Measurements from ENCODE around the gene HS6ST3.
"Not testable (repeated sequence)": the region's sequence is repeated elsewhere in the genome, so short reads cannot be mapped to it uniquely, and the experiment has no call there.

The HS6ST3 gene

GRCh38 chr13:96431044-96431581 is 341.2 kb downstream of the HS6ST3 start:
- DNase-seq (ENCODE audit: low spot score) = no peak

DNA sequence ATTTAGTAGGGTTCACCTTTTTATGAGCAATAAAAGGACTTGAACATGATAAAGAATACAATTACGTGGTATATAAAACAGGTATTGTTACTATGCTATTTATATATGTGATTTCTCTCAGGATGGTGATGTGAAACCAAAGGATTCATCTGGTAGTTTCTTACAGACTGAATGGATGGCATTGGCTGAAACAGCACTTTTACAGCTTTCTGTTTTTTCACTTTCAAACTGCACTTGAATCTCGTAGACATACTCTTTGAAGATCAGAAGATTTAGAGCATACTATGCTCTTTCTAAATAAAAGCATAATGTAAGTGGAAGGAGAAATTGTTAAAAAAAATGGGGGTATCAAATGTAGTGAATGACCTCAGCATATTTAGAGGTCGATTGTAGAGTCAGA is 354.8 kb downstream of the HS6ST3 start:
- no peak for DNase-seq (ENCODE audit: low spot score)

- DNase-seq (ENCODE audit: low spot score) = no peak
Measured at GRCh38 chr13:96449920-96450319, 360.0 kb downstream of the HS6ST3 start.

GRCh38 chr13:96450326-96451020 is 360.6 kb downstream of the HS6ST3 start:
- DNase-seq (ENCODE audit: low spot score) = no peak

DNA sequence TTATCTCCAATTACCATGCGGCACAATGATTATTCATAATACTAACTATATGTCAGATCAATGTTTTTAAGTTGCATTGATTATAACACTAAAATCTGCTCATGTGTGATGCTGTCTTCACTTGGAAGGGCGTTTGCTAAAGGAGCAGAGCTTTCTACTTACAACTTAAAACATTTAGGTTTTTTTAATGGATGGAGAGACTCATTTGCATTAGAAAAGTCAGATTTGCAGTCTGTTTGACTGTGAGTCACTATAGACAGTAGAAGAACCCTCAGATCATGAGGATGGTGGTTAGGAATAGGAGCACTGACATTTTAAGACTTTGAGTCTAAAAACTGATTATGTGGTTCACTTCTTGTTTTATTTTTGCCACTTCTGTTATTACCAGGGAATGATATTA is 364.6 kb downstream of the HS6ST3 start:
- no peak for DNase-seq (ENCODE audit: low spot score)

DNA sequence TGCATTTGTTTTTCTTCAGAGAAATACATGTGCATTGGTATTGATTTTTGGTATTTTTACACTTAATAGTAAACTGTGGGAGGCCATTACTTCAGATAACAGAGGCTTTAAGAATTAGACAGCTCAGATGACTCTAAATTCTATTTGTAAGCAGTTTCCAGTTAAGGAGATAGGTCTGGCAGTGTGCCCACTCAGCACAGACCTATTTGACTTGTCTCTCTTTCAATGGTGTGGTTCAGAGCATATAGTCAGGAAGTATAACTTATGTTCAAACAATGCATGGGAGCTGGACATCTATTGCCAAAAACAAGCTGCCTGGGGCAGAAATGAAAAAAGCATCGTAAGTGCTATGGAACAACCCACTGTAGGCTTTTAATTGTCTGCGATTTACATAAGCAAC is 370.7 kb downstream of the HS6ST3 start:
- DNase-seq (ENCODE audit: low spot score) = no peak

- DNase-seq (ENCODE audit: low spot score) = no peak
Measured at GRCh38 chr13:96473526-96474180, 383.7 kb downstream of the HS6ST3 start.

- no peak for DNase-seq (ENCODE audit: low spot score)
Measured at GRCh38 chr13:96474181-96474557, 384.3 kb downstream of the HS6ST3 start.

- no peak for DNase-seq (ENCODE audit: low spot score)
Measured at GRCh38 chr13:96475103-96475502, 385.2 kb downstream of the HS6ST3 start.

GRCh38 chr13:96481482-96481881 is 391.6 kb downstream of the HS6ST3 start:
- no peak for DNase-seq (ENCODE audit: low spot score)

- no peak for DNase-seq (ENCODE audit: low spot score)
Measured at GRCh38 chr13:96490496-96490989, 400.6 kb downstream of the HS6ST3 start.

DNA sequence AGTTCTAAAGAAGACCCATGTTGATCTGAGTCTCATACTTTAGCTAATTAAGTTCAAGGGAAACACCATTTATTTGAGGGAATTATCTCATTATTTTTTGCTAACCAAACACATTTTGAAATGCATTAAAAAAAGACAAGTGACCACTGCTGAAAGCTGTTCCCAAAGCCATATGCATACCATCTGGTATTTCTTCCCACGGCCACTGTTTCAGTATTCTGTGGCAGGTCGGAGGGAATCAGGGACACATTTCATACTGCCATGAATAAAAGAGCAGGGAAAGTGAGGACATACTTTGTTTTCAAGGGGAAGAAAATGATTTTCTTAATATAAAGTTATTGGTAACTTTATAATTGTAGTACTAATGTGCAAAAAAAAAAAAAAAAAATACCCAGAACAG is 401.2 kb downstream of the HS6ST3 start:
- no peak for DNase-seq (ENCODE audit: low spot score)

DNA sequence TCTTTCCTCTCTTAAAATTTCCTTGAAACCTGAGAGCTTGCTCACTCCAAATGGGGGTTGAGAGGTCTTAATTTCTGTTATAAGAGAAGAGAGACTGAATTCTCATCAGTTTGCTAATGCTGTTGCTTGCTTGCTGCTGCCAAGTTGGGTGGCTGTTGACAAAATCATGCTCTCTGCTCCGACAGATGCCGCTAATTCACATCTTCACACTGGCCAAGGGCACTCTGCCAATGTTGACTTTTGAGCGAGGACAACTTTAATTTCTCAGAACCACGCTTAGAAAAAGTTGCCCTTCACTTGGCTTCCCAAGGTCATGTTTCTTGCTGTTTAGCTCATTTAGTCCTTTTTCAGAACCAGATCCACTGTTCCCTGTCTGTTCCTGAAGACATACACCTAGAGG is 402.9 kb downstream of the HS6ST3 start:
- DNase-seq (ENCODE audit: low spot score) = no peak

DNA sequence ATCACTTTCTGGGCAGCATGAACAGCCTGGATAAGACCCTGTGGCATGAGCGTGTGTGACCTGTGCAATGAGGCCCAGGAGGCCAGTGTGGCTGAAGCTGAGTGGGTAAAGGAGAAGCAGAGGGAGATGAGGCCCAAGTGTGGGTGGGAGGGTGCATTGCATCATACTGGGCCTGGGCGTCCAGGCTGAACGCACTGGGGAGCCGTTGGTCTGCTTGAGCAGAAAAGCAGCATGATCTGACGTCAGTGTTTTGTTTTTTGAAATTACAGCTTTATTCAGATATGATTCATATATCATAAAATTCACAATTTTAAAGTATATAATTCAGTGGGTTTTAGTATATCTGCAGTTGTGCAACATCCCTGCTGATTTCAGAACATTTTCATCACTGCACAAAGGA is 409.7 kb downstream of the HS6ST3 start:
- DNase-seq (ENCODE audit: low spot score) = no peak

DNA sequence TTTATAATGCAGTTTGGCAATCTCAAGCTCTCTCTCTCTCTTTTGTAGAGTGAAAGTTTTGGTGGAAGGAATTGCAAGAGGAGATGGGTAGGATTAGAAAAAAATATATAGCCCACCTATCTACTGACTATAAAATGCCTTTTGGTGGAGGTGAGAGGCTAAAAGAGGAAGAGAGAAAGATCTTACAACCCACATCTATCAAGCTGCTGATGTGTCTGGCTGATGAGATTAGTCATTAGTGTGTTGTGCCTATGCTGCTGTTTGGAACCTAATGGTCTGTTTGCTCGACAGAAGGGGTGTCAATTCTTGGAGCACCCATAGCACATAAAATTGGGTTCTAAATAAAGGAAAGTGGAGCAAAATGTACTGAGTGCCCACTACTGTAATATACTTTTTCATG is 411.0 kb downstream of the HS6ST3 start:
- DNase-seq (ENCODE audit: low spot score) = no peak

DNA sequence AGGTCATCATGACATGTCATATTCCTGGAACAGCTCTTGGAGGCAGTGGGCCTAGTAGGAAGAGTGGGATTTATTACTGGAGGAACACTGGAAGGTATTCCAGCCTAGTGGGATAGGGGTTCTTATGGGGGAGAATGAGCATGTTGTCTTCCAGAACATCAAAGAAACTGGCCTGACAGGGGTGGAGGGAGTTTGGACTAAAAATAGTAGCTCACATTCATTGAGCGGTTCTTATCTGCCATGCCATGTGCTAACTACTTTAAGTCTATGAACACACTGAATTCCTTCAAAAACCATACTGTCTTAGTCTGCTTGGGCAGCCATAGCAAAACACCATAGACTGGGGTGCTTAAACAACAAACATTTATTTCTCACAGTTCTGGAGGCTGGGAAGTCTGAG is 413.6 kb downstream of the HS6ST3 start:
- no peak for DNase-seq (ENCODE audit: low spot score)

DNA sequence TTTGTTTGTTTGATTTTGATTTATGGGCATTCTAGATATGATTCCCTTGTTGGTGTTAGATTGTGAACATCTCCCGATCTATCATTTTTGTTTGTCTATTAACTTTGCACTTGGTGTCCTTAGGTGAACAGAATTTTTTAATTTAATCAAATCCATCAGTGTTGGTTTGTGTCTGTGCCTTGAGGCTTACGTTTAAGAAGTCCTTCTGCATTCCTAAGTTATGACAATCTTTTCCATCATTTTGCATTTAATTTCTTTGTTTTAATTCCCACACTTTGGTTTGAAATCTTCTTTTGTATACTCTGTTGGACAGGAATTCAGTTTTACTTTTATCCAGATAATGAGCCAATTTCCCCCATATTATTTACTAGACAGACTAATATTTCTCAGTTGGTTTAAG is 421.7 kb downstream of the HS6ST3 start:
- DNase-seq (ENCODE audit: low spot score) = no peak

GRCh38 chr13:96519380-96519779 is 429.5 kb downstream of the HS6ST3 start:
- DNase-seq (ENCODE audit: low spot score) = no peak

DNA sequence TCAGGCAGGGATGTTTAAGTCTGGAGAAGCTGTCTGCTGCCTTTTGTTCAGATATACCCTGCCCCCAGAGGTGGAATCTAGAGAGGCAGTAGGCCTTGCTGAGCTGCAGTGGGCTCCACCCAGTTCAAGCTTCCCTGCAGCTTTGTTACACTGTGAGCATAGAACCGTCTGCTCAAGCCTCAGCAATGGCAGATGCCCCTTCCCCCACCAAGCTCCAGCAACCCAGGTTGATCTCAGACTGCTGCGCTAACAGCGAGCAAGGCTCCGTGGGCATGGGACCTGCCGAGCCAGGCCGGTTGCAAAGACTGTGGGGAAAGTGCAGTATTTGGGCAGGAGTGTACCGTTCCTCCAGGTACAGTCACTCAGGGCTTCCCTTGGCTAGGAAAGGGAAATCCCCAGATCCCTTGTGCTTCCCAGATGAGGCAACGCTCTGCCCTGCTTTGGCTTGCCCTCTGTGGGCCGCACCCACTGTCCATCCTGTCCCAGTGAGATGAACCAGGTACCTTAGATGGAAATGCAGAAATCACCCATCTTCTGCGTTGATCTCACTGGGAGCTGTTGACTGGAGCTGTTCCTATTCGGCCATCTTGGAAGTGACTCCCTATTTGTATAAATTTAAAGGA is 434.6 kb downstream of the HS6ST3 start:
- not testable (repeated sequence) for DNase-seq (ENCODE audit: low spot score)

GRCh38 chr13:96525715-96526114 is 435.8 kb downstream of the HS6ST3 start:
- no peak for DNase-seq (ENCODE audit: low spot score)

GRCh38 chr13:96527497-96527896 is 437.6 kb downstream of the HS6ST3 start:
- no peak for DNase-seq (ENCODE audit: low spot score)

GRCh38 chr13:96532804-96533203 is 442.9 kb downstream of the HS6ST3 start:
- no peak for DNase-seq (ENCODE audit: low spot score)

DNA sequence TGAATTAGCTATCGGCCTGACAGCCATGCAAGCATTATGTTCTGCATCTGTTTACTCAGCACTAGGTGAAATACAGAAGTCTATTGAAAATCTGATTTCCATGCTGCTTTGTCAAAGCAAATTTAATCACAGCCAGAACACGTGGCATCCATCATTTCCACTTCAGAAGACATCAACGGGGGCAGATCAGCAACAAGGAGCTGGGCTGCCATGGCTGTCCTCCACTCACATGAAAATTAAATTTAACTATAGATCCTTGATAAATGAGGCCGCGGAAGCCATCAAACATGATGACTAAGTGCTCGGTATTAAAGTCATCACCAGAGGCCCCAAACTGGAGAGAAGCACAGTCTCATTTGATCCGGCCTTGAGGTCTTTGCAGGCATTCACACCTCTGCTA is 443.5 kb downstream of the HS6ST3 start:
- no peak for DNase-seq (ENCODE audit: low spot score)

Measured in RKO (cell line).